ENCODE measurements around the gene LYG1. TPM values are rescaled to one million over a fixed set of nuclear protein-coding genes. Genes with fewer than 3 reads are reported as not detected.
"Not testable (repeated sequence)": the region's sequence is repeated elsewhere in the genome, so short reads cannot be mapped to it uniquely, and the experiment has no call there.

LYG1 gene
- polyA plus RNA-seq (2013, experiment 1 of 2) = 1.8 TPM
- polyA plus RNA-seq (2013, experiment 2 of 2) = 1.1 TPM

GRCh38 chr2:99301097-99301496, at the start of gene LYG1:
LYG1 (minus strand) TSS chr2:99301197; CDS start chr2:99295670, 5,527 bp downstream.
- not testable (repeated sequence) for H3K9me3 ChIP-seq (ENCODE audit: control insufficient read depth, low read length); H3K4me1 ChIP-seq (ENCODE audit: control insufficient read depth, insufficient read depth, low read length, poor library complexity, severe bottlenecking); H3K27ac ChIP-seq (ENCODE audit: low read depth, low read length, severe bottlenecking); H3K36me3 ChIP-seq (ENCODE audit: control insufficient read depth, insufficient read depth, low read length); H3K4me3 ChIP-seq (ENCODE audit: extremely low read depth, insufficient read depth, low read length, poor library complexity, severe bottlenecking)
- WGBS, 2 experiments (ENCODE audit: insufficient coverage in 2 of 2) = no CpG with 5 or more reads among the region's 2 CpGs

- Histone ChIP-seq H3K4me3 (ENCODE audit: extremely low read depth, insufficient read depth, low read length, poor library complexity, severe bottlenecking) (no peak overlapping the region), H3K4me1 (ENCODE audit: control insufficient read depth, insufficient read depth, low read length, poor library complexity, severe bottlenecking) (no peaks in the 10 kb centered on the region), H3K9me3 (ENCODE audit: control insufficient read depth, low read length) (no peaks in the 10 kb centered on the region), H3K27ac (ENCODE audit: low read depth, low read length, severe bottlenecking) (no peak overlapping the region), H3K36me3 (ENCODE audit: control insufficient read depth, insufficient read depth, low read length) (no peaks in the 10 kb centered on the region)
These were observed 49.2 kb upstream of the LYG1 start for GRCh38 chr2:99350194-99350593.

- Histone ChIP-seq H3K4me1 (ENCODE audit: control insufficient read depth, insufficient read depth, low read length, poor library complexity, severe bottlenecking) (no peaks in the 10 kb centered on the region), H3K4me3 (ENCODE audit: extremely low read depth, insufficient read depth, low read length, poor library complexity, severe bottlenecking) (no peak overlapping the region), H3K9me3 (ENCODE audit: control insufficient read depth, low read length) (no peaks in the 10 kb centered on the region), H3K27ac (ENCODE audit: low read depth, low read length, severe bottlenecking) (no peak overlapping the region), H3K36me3 (ENCODE audit: control insufficient read depth, insufficient read depth, low read length) (peaks cover 2% of the 10 kb centered on the region)
- 93 to 100% methylated on average over 1 to 2 of the region's 3 CpGs for WGBS, 2 experiments (ENCODE audit: insufficient coverage in 2 of 2)
These were observed 47.2 kb upstream of the LYG1 start for GRCh38 chr2:99348173-99348572.

GRCh38 chr2:99346218-99346617, 45.2 kb upstream of the LYG1 start:
- Histone ChIP-seq H3K27ac (ENCODE audit: low read depth, low read length, severe bottlenecking) (no peak overlapping the region), H3K4me3 (ENCODE audit: extremely low read depth, insufficient read depth, low read length, poor library complexity, severe bottlenecking) (no peak overlapping the region), H3K9me3 (ENCODE audit: control insufficient read depth, low read length) (no peaks in the 10 kb centered on the region), H3K36me3 (ENCODE audit: control insufficient read depth, insufficient read depth, low read length) (peaks cover 6% of the 10 kb centered on the region), H3K4me1 (ENCODE audit: control insufficient read depth, insufficient read depth, low read length, poor library complexity, severe bottlenecking) (no peaks in the 10 kb centered on the region)

- not testable (repeated sequence) for H3K4me1 ChIP-seq (ENCODE audit: control insufficient read depth, insufficient read depth, low read length, poor library complexity, severe bottlenecking); H3K4me3 ChIP-seq (ENCODE audit: extremely low read depth, insufficient read depth, low read length, poor library complexity, severe bottlenecking); H3K9me3 ChIP-seq (ENCODE audit: control insufficient read depth, low read length); H3K36me3 ChIP-seq (ENCODE audit: control insufficient read depth, insufficient read depth, low read length); H3K27ac ChIP-seq (ENCODE audit: low read depth, low read length, severe bottlenecking)
- WGBS, 2 experiments (ENCODE audit: insufficient coverage in 2 of 2) = 94% methylated on average over 5 of the region's 7 CpGs; no CpG with 5 or more reads in 1 of the 2 experiments
These were observed 44.4 kb upstream of the LYG1 start for GRCh38 chr2:99345446-99345845.

- peaks cover 6% of the 10 kb centered on the region for H3K36me3 ChIP-seq (ENCODE audit: control insufficient read depth, insufficient read depth, low read length)
- WGBS, 2 experiments (ENCODE audit: insufficient coverage in 2 of 2) = 100% methylated on average over 1 of the region's 2 CpGs
- H3K27ac ChIP-seq (ENCODE audit: low read depth, low read length, severe bottlenecking) = no peak overlapping the region
- H3K9me3 ChIP-seq (ENCODE audit: control insufficient read depth, low read length) = no peaks in the 10 kb centered on the region
- no peaks in the 10 kb centered on the region for H3K4me1 ChIP-seq (ENCODE audit: control insufficient read depth, insufficient read depth, low read length, poor library complexity, severe bottlenecking)
- no peak overlapping the region for H3K4me3 ChIP-seq (ENCODE audit: extremely low read depth, insufficient read depth, low read length, poor library complexity, severe bottlenecking)
These were observed 41.5 kb upstream of the LYG1 start for GRCh38 chr2:99342536-99342935.

- H3K9me3 ChIP-seq (ENCODE audit: control insufficient read depth, low read length) = no peaks in the 10 kb centered on the region
- 92 to 95% methylated on average over 5 to 6 of the region's 8 CpGs for WGBS, 2 experiments (ENCODE audit: insufficient coverage in 2 of 2)
- H3K4me1 ChIP-seq (ENCODE audit: control insufficient read depth, insufficient read depth, low read length, poor library complexity, severe bottlenecking) = no peaks in the 10 kb centered on the region
- H3K27ac ChIP-seq (ENCODE audit: low read depth, low read length, severe bottlenecking) = no peak overlapping the region
- H3K36me3 ChIP-seq (ENCODE audit: control insufficient read depth, insufficient read depth, low read length) = peaks cover 6% of the 10 kb centered on the region
- no peak overlapping the region for H3K4me3 ChIP-seq (ENCODE audit: extremely low read depth, insufficient read depth, low read length, poor library complexity, severe bottlenecking)
These were observed 39.8 kb upstream of the LYG1 start for GRCh38 chr2:99340669-99341236.

GRCh38 chr2:99338029-99338585, 37.1 kb upstream of the LYG1 start:
- Histone ChIP-seq H3K4me1 (ENCODE audit: control insufficient read depth, insufficient read depth, low read length, poor library complexity, severe bottlenecking) (no peaks in the 10 kb centered on the region), H3K9me3 (ENCODE audit: control insufficient read depth, low read length) (no peaks in the 10 kb centered on the region), H3K36me3 (ENCODE audit: control insufficient read depth, insufficient read depth, low read length) (peaks cover 16% of the 10 kb centered on the region), H3K4me3 (ENCODE audit: extremely low read depth, insufficient read depth, low read length, poor library complexity, severe bottlenecking) (peak overlapping the region; percentile 87), H3K27ac (ENCODE audit: low read depth, low read length, severe bottlenecking) (peak overlapping the region; percentile 92)
- WGBS, 2 experiments (ENCODE audit: insufficient coverage in 2 of 2) = 16 to 60% methylated on average over 1 to 5 of the region's 17 CpGs

- H3K36me3 ChIP-seq (ENCODE audit: control insufficient read depth, insufficient read depth, low read length) = peaks cover 20% of the 10 kb centered on the region
- H3K4me1 ChIP-seq (ENCODE audit: control insufficient read depth, insufficient read depth, low read length, poor library complexity, severe bottlenecking) = no peaks in the 10 kb centered on the region
- peak within 1 kb of the TSS; percentile 87 for H3K4me3 ChIP-seq (ENCODE audit: extremely low read depth, insufficient read depth, low read length, poor library complexity, severe bottlenecking)
- no peaks in the 10 kb centered on the region for H3K9me3 ChIP-seq (ENCODE audit: control insufficient read depth, low read length)
- H3K27ac ChIP-seq (ENCODE audit: low read depth, low read length, severe bottlenecking) = peak within 1 kb of the TSS; percentile 92
- 0% methylated on average over 46 to 56 of the region's 87 CpGs for WGBS, 2 experiments (ENCODE audit: insufficient coverage in 2 of 2)
These were observed 36.4 kb upstream of the LYG1 start, which contains the start of gene EIF5B for GRCh38 chr2:99337113-99338028. EIF5B (plus strand) TSS chr2:99337389; CDS start chr2:99337555, 166 bp downstream.

GRCh38 chr2:99336804-99337112, 35.8 kb upstream of the LYG1 start:
- Histone ChIP-seq H3K4me3 (ENCODE audit: extremely low read depth, insufficient read depth, low read length, poor library complexity, severe bottlenecking) (peak overlapping the region; percentile 87), H3K36me3 (ENCODE audit: control insufficient read depth, insufficient read depth, low read length) (peaks cover 26% of the 10 kb centered on the region), H3K4me1 (ENCODE audit: control insufficient read depth, insufficient read depth, low read length, poor library complexity, severe bottlenecking) (no peaks in the 10 kb centered on the region), H3K9me3 (ENCODE audit: control insufficient read depth, low read length) (no peaks in the 10 kb centered on the region), H3K27ac (ENCODE audit: low read depth, low read length, severe bottlenecking) (peak overlapping the region; percentile 92)
- 0 to 14% methylated on average over 3 to 5 of the region's 8 CpGs for WGBS, 2 experiments (ENCODE audit: insufficient coverage in 2 of 2)
